Activated T-helper 17 cell treated with anti-CD3 and anti-CD28 coated beads, Interleukin-2, amount 50 U/mL, for 72 hours (primary cell): ENCODE results near the gene A4GALT. TPM values are rescaled to one million over a fixed set of nuclear protein-coding genes. Genes with fewer than 3 reads are reported as not detected.
A peak's percentile ranks its signal among the peaks of the same experiment; 100 is the strongest.
"Not testable (repeated sequence)": the region's sequence is repeated elsewhere in the genome, so short reads cannot be mapped to it uniquely, and the experiment has no call there.

ENCODE experiments used
- ATAC-seq: fragments of 150-1000 bp; cut with Tn5 transposase; replicated peaks from 2 replicates; pipeline ENCODE4 v1.10.0; 2021; ENCODE audit warnings: mild to moderate bottlenecking, moderate library complexity
- H3K27ac Mint-ChIP-seq: one replicate; pipeline ENCODE4 v1.8.0; 2022; ENCODE audit warnings: mixed read lengths
- H3K27me3 Mint-ChIP-seq: one replicate; pipeline ENCODE4 v1.8.0; 2022; ENCODE audit warnings: mixed read lengths
- H3K36me3 Mint-ChIP-seq: one replicate; pipeline ENCODE4 v1.8.0; 2022; ENCODE audit warnings: low read depth, mild to moderate bottlenecking, mixed read lengths
- H3K4me1 Mint-ChIP-seq: one replicate; pipeline ENCODE4 v1.8.0; 2022; ENCODE audit warnings: mixed read lengths
- H3K4me3 Mint-ChIP-seq: one replicate; pipeline ENCODE4 v1.8.0; 2022; ENCODE audit warnings: mild to moderate bottlenecking, mixed read lengths
- H3K9me3 Mint-ChIP-seq: one replicate; pipeline ENCODE4 v1.8.0; 2022; ENCODE audit warnings: mixed read lengths
- total RNA-seq, 2 donors: library from RNA; stranded (reverse); gene quantifications; one replicate each; pipeline ENCODE4 v1.2.3, GENCODE V29; 2022

Gene A4GALT
- total RNA-seq, 2 donors from 2014 or later: 0.19 TPM; not detected in 1

DNA sequence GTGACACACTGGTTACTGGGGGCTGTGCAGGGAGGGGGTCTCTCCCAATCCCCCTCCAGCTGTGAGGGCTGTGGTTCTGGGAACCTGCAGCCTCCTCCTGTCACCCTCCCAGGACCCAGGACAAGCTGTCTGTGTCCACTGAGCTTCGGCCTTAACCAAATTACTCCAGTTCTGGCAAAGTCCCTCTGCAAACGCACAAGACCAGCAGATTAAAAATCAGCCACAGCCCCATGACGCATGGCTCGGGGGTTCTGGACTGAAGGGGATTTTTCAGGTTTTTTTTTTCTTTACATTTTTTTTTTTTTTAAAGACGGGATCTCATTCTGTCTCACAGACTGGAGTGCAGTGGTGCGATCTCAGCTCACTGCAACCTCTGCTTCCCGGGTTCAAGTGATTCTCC, 32.2 kb upstream of the A4GALT start:
- Mint-ChIP-seq H3K27me3 (peaks cover 5% of the 10 kb centered on the region), H3K36me3 (no peaks in the 10 kb centered on the region), H3K9me3 (no peaks in the 10 kb centered on the region), H3K4me3 (no peak overlapping the region), H3K27ac (no peak overlapping the region), H3K4me1 (no peaks in the 10 kb centered on the region)
- no peak for ATAC-seq

DNA sequence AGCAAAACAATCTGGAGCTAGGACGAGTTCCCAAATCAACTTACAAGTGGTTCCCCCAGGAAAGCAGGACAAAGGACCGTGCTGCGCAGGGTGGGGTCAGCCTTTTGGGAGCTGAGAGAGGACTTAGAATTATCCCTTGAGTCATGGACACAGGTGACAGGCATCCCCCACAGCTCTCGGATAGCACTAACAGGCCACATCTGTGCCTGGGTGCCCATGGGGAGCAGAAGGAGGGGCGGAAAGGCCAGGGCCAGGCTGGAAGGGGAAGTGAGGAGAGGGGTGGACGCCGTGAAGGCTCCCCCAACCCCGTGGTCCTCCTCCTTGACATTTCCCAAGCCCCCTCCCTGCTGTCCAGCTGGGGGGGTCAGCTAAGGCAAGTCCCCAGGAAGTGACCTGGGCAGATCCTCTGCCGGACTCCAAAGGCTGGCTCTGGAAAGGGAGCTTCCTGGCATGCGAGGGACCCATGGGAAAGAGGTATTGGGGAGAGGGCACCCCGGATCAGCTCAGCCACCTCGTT, 31.6 kb upstream of the A4GALT start:
- Mint-ChIP-seq H3K4me1 (no peaks in the 10 kb centered on the region), H3K4me3 (no peak overlapping the region), H3K27me3 (no peaks in the 10 kb centered on the region), H3K9me3 (no peaks in the 10 kb centered on the region), H3K27ac (no peak overlapping the region), H3K36me3 (no peaks in the 10 kb centered on the region)
- ATAC-seq: no peak

DNA sequence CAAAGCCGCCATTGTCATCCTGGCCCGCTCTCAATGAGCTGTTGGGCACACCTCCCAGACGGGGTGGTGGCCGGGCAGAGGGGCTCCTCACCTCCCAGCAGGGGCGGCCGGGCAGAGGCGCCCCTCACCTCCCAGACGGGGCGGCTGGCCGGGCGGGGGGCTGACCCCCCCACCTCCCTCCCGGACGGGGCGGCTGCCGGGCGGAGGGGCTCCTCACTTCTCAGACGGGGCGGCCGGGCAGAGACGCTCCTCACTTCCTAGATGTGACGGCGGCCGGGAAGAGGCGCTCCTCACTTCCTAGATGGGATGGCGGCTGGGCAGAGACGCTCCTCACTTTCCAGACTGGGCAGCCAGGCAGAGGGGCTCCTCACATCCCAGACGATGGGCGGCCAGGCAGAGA, 29.8 kb upstream of the A4GALT start:
- not testable (repeated sequence) for H3K4me1 Mint-ChIP-seq, ATAC-seq, H3K4me3 Mint-ChIP-seq, H3K27me3 Mint-ChIP-seq, H3K27ac Mint-ChIP-seq, H3K9me3 Mint-ChIP-seq, H3K36me3 Mint-ChIP-seq

DNA sequence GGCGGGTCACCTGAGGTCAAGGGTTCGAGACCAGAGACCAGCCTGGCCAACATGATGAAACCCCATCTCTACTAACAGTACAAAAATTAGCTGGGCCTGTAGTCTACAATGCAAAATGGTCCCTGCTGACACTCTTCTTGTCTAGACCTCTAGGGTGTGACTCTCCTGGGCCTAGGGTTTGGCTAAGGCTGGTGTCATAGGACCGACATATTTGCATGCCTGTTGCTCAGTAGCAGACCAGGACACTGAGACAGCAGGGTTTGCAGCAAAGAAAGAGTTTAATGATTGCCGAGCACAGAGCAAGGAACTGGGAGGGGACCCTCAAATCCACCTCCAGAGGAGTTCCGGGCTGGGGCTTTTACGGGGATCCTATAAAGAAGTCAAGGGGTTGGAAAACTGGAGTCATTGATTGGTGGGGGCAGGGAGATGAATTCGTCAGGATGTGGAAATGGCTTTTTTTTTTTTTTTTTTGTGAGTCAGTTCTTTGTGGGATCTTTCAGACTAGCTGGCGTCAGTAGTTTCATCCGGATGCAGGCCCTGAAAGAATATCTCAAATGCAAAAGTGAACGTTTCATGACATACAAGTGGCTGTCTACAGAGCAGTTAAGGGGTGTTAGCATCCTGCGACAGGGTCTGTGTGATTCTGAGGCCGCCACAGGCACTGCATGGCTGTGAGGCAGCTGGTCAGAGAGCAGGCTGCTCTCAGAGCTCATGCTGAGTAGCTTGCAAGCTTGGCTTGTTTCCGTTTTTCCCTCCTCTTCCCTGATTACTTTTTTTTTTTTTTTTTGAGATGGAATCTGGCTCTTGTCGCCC, 27.2 kb upstream of the A4GALT start:
- Mint-ChIP-seq H3K36me3 (no peaks in the 10 kb centered on the region), H3K27ac (no peak overlapping the region), H3K4me3 (no peak overlapping the region), H3K9me3 (no peaks in the 10 kb centered on the region), H3K4me1 (no peaks in the 10 kb centered on the region), H3K27me3 (no peaks in the 10 kb centered on the region)
- peak; percentile 66 for ATAC-seq

DNA sequence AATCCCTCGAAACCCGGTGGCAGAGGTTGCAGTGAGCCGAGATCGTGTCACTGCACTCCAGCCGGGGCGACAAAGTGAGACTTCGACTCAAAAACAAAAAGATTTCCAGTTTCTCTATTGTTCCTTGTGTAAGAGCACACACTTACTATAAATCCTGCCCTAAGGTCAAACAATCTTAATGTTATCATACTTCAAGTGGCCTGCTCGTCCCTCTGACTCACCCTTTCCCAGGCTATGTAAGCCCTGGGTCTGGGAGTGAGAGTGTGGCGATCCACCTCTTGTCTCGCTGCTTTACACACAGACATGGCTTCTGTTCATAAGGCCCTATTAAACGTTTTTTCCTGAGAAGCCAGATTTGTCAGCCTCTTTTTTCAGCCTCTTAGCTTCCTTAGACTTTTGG, 24.4 kb upstream of the A4GALT start:
- Mint-ChIP-seq H3K9me3 (no peaks in the 10 kb centered on the region), H3K36me3 (no peaks in the 10 kb centered on the region), H3K27ac (no peak overlapping the region), H3K4me3 (no peak overlapping the region), H3K27me3 (peaks cover 6% of the 10 kb centered on the region), H3K4me1 (no peaks in the 10 kb centered on the region)
- no peak for ATAC-seq

DNA sequence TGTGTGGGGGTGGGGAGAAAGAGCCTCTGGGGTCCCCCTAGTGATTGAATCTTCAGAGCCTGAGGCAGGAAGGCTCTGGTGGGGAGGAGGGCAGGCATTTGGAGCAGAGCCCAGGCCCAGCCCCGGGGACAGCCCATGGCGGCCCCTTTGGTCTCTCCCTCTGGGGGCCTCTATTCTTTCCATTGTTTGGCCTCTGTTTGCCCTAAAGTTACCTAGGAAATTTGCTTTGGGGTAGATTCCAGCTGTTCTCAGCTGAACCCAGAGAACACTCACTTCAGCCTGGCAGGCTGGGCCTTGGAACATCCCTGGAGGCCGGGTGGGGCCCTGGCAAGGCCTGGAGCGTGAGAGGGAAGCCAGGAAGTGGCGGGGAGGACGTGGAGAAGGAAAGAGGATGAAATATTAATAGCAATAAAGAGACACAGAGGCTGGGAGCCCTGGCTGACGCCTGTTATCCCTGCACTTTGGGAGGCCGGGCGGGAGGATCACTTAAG, 22.9 kb upstream of the A4GALT start:
- H3K9me3 Mint-ChIP-seq: no peaks in the 10 kb centered on the region

DNA sequence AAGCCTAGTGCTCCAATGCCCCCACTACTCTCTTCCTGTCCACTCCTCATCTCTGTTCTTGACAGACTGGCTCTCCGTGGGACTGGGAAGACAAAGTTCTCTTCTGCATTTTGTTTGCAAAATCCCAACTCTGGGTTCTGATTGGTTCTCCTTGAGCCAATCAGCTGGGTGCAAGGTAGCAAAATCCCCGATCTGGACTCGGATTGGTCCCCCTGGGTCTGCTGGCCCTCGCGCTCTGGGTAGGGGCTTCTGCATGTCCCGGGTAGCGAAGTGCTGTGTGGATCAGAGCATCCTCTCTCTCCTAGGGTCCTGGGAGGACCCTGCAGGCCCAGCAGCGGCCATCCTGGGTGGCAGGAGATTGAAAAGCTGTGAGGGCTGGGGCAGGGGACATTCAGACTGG, 22.3 kb upstream of the A4GALT start:
- H3K4me1 Mint-ChIP-seq: no peaks in the 10 kb centered on the region
- no peak overlapping the region for H3K27ac Mint-ChIP-seq
- H3K36me3 Mint-ChIP-seq: no peaks in the 10 kb centered on the region
- no peak overlapping the region for H3K4me3 Mint-ChIP-seq
- H3K9me3 Mint-ChIP-seq: no peaks in the 10 kb centered on the region
- H3K27me3 Mint-ChIP-seq: peaks cover 9% of the 10 kb centered on the region
- no peak for ATAC-seq

More for the DNA sequence above, 22.9 kb upstream of the A4GALT start:
- Mint-ChIP-seq H3K4me3 (no peak overlapping the region), H3K4me1 (no peaks in the 10 kb centered on the region), H3K36me3 (no peaks in the 10 kb centered on the region), H3K27ac (no peak overlapping the region), H3K27me3 (peaks cover 9% of the 10 kb centered on the region)
- no peak for ATAC-seq

DNA sequence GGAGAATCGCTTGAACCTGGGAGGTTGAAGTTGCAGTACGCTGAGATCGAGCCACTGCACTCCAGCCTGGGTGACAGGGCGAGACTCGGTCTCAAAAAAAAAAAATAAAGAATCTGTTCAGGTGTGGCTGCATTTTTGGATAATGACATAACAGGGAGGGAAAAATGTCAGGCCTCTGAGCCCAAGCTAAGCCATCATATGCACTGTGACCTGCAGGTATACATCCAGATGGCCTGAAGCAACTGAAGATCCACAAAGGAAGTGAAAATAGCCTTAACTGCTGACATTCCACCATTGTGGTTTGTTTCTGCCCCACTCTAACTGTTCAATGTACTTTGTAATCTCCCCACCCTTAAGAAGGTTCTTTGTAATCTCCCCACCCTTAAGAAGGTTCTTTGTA, 19.6 kb upstream of the A4GALT start:
- H3K27me3 Mint-ChIP-seq, H3K4me3 Mint-ChIP-seq, H3K4me1 Mint-ChIP-seq, H3K36me3 Mint-ChIP-seq, ATAC-seq, H3K9me3 Mint-ChIP-seq, H3K27ac Mint-ChIP-seq: not testable (repeated sequence)

DNA sequence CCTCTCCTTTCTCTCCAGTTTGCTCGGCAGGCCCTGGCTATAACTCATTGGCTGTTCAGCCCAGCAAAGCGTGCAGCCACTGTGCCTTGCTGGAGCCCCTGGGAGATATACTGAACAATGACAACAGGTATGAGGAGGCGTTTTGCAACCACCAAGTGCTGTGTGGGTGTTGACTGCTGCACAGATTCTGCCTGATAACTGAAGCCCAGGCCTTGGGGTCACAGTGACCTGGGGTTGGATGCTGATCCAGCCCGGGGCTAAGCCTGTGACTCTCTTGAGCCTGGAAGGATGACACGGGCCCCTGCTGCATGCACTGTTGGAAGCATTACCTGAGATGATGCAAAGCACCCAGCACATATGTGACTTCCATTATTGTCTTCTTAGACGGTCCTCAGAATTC, 13.7 kb upstream of the A4GALT start:
- Mint-ChIP-seq H3K9me3 (no peaks in the 10 kb centered on the region), H3K27me3 (peaks cover under 1% of the 10 kb centered on the region), H3K4me1 (no peaks in the 10 kb centered on the region), H3K36me3 (no peaks in the 10 kb centered on the region), H3K4me3 (no peak overlapping the region), H3K27ac (no peak overlapping the region)
- no peak for ATAC-seq

DNA sequence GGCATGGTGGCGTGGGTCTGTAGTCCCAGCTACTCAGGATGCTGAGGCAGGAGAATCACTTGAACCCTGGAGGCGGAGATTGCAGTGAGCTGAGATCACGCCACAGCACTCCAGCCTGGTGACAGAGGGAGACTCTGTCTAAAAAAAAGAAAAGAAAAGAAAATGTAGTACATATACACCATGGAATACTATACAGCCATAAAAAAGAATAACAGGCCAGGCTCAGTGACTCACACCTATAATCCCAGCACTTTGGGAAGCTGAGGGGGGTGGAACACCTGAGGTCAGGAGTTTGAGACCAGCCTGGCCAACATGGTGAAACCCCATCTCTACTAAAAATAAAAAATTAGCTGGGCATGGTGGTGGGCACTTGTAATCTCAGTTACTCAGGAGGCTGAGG, 12.7 kb upstream of the A4GALT start:
- not testable (repeated sequence) for H3K4me3 Mint-ChIP-seq, H3K27ac Mint-ChIP-seq, H3K9me3 Mint-ChIP-seq, H3K27me3 Mint-ChIP-seq, H3K36me3 Mint-ChIP-seq, ATAC-seq, H3K4me1 Mint-ChIP-seq

DNA sequence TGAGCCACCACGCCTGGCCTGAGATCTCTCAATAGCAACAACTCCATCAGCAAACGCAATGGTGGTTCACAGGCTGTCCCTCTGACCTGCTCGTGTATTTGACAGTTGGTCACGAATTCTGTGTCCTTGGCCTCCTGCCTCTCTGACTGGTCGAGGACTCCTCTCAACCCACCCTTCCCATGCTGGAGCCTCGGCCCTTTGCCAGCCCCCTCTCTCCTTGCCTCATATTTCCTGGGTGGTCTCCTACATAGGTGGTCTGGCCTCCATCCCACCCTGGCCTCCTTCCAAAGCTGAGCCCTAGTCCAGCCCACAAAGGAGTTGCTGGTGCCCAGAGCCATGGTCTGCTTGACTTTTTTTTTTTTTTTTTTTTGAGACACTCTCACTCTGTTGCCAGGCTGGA, 11.4 kb upstream of the A4GALT start:
- Mint-ChIP-seq H3K36me3 (no peaks in the 10 kb centered on the region), H3K27me3 (peaks cover 4% of the 10 kb centered on the region), H3K4me3 (no peak overlapping the region), H3K4me1 (no peaks in the 10 kb centered on the region), H3K9me3 (no peaks in the 10 kb centered on the region), H3K27ac (no peak overlapping the region)
- ATAC-seq: no peak

DNA sequence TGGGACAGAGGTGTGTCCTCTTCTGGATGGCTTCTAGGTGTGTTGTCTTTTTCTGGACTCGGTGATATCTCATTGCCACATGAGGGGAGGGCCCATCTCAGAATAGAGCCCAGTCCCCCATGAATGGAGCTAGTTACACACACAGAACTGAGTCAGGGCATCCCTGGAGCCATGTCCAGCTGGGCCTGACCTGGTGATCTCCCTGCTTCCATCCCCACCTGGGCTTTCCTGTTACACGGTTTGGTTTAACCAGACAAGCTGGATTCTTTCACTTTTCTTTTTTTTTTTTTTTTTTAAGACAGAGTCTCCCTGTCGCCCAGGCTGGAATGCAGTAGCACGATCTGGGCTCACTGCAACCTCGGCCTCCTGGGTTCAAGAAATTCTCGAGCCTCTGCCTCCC, 6.1 kb upstream of the A4GALT start:
- Mint-ChIP-seq H3K27ac (no peak overlapping the region), H3K4me1 (no peaks in the 10 kb centered on the region), H3K4me3 (no peak overlapping the region), H3K27me3 (peaks cover 18% of the 10 kb centered on the region), H3K36me3 (no peaks in the 10 kb centered on the region), H3K9me3 (no peaks in the 10 kb centered on the region)
- no peak for ATAC-seq

DNA sequence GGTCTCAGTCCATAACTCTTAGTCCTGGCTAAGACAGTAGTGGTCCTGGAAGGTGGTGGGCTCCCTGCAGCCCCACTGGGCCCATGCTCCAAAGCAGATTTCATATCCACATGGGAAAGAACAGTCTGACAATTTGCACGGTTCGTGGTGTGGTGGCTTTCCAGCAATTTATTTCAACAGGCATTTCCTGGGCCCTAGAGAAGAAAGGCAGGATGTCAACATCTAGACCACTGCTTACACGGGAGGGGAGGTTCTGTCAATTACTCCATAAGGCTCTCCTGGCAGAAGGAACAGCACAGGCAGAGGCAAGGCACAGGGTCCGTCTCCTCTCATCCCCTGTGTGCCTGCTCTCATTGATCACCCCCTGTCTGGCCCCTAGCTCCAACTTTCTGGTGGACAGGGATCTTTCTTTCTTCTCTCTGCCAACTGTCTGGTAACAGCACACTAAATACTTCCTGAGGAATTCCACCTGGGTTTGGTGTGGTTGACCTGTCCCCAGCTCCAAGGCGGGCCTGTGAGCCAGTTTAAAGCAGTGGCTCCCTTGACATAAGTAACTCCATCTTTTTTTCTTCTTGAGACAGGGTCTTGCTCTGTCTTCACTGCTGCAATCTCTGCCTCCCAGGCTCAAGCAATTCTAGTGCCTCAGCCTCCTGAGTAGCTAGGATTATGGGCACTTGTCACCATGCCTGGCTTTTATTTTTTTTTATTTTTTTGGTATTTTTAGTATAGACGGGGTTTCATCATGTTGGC, 5.1 kb upstream of the A4GALT start:
- Mint-ChIP-seq H3K36me3 (peaks cover 7% of the 10 kb centered on the region), H3K4me3 (no peak overlapping the region), H3K27ac (no peak overlapping the region), H3K27me3 (peaks cover 26% of the 10 kb centered on the region), H3K9me3 (no peaks in the 10 kb centered on the region), H3K4me1 (peaks cover 7% of the 10 kb centered on the region)
- ATAC-seq: no peak

DNA sequence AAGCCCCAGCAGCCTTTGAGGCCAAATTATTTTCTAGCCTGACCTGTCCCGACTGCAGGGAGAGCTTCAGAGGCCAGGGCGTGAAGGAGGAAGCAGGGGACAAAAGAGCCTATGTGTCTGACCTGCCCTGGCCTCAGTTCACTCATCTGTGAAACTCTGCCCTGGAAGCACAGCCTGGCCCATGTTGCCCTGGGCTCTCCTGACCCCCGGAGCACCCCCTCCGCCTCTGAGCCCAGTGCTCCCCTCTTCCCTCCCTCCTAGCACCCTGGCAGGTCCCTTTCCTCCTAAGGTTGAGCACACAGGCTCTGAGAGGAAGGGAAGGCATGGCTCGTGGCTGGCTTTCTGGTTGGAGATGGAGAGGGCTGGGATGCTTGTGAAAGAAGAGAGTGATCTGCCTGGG, 3.4 kb upstream of the A4GALT start:
- H3K4me3 Mint-ChIP-seq: no peak overlapping the region
- no peak for ATAC-seq
- H3K9me3 Mint-ChIP-seq: no peaks in the 10 kb centered on the region
- H3K36me3 Mint-ChIP-seq: peaks cover 13% of the 10 kb centered on the region
- no peak overlapping the region for H3K27ac Mint-ChIP-seq
- H3K4me1 Mint-ChIP-seq: peaks cover 10% of the 10 kb centered on the region
- peaks cover 33% of the 10 kb centered on the region for H3K27me3 Mint-ChIP-seq

DNA sequence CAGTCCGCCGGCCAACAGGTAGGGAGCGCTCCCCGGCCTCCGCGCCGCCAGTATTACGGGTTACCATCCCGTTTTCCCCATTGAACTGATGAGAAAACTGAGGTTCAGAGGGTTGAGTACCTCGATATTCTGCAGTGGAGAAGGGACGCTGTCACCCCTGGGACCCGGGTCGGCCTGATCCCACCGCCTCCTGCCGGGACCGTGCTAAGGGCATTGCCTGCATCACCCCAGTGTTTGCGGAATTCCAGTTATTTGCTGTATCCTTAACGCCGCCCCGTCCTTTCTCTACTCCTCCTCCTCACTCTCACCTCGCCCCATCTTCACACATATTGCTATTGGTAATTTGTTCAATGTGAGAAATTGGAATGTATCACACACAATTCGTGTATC, 370 bp upstream of the A4GALT start:
- ATAC-seq: no peak
- no peaks in the 10 kb centered on the region for H3K9me3 Mint-ChIP-seq
- H3K4me1 Mint-ChIP-seq: peaks cover 15% of the 10 kb centered on the region
- no peak overlapping the region for H3K27ac Mint-ChIP-seq
- H3K36me3 Mint-ChIP-seq: peaks cover 15% of the 10 kb centered on the region
- peak overlapping the region; percentile 66 for H3K4me3 Mint-ChIP-seq
- H3K27me3 Mint-ChIP-seq: peaks cover 47% of the 10 kb centered on the region
